ENCODE results near the gene ASIC4.

- TF ChIP-seq EZH2phosphoT487 (IDR thresholded peaks at IDR 0.05; ENCODE audit: borderline replicate concordance, low read depth, low read length) (no peak), CTCF (conservative IDR thresholded peaks at IDR 0.05; ENCODE audit: low read length) (no peak)
Observed at GRCh38 chr2:219508971-219509779, 5.1 kb upstream of the ASIC4 start.

Measured in OCI-LY7 (cell line).